GM12875 (cell line): Measurements from ENCODE around the gene TNP2.

Experiments used
- H3K4me3 ChIP-seq: one replicate; pipeline ENCODE4 v1.5.1; 2011; ENCODE audit warnings: low read depth, low read length, control low read depth
- CTCF ChIP-seq: IDR thresholded peaks from 2 replicates; pipeline ENCODE4 v1.5.1; 2011; ENCODE audit warnings: low read depth, mild to moderate bottlenecking, control low read depth, inconsistent platforms, low read length, moderate library complexity, borderline replicate concordance; ENCODE audit not compliant: insufficient read depth

Gene TNP2

DNA sequence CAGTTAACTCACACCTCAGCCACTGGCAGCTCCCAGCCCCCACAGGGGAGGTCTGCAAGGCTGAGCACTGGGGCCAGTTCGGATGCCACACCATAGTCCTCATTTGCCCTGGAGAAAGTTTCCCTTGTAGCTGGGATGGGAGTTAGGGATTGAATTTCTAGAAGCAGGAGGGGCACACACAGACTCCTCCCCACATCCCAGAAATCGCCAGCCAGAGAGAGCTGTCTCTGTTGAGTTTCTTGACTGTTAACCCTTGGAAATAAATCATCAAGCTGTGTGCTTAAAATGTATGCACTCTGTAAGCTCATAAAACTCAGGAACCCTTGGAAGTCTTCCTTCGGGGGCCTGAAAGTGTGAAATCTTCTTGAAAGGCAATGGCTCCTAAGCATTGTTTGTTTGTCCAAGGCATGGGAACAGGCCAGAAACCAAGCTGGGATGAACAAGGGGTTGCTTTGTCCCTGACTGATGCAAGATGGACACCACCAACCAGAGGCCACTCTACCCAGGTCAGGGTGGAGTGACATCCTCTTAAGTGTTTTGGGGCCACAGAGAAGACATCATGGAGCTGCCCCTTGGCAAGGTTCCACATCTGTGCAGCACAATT lies 4.7 kb upstream of the TNP2 start:
- no peak overlapping the region for H3K4me3 ChIP-seq
- TF ChIP-seq CTCF, result no peak

DNA sequence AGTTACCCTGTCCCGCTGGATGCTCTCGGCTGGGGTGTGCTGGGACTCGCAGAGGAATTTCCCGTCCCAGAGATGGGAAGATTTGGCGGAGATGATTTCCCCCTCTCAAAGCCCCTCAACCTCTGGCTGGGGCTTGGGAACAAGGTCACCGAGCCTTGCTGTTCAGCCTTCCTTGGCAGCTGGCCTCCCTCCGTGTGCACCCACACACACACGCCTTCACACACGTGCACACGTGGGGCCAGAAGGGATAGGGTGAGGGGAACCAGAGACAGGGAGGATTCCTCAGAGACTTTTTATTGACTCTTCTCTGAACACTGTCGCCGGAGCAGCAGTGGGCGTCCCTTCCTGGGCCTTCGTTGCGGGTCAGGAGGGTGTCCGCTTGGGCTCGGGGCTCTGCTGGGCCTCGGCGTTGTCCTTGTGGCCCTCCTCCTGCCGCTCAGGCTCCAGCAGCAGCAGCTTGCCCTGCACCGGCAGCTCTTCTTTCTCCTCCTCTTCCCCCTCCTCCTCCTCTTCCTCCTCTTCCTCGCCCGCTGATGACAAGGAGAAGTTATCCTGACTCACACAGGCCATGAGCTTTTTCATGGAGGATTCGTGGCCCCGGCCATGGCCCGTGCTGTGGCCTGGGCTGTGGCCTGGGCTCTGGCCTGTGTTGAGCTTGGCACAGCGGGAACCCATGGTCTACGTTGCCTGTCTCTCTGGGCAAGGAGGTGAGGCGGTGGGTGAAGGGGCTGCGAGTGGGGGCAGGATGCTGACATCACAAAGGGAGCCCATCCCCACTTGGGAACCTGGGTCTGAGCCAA lies 4.0 kb upstream of the TNP2 start, which contains the start of gene PRM3:
Gene PRM3 (minus strand): TSS at position 709 of the 800 bp plus-strand sequence. CDS start 34 bp downstream, at position 675.
- no peak for TF ChIP-seq CTCF
- H3K4me3 ChIP-seq, result no peak within 1 kb of the TSS

GRCh38 chr16:11272484-11272883 lies 3.4 kb upstream of the TNP2 start:
- no peak for TF ChIP-seq CTCF

DNA sequence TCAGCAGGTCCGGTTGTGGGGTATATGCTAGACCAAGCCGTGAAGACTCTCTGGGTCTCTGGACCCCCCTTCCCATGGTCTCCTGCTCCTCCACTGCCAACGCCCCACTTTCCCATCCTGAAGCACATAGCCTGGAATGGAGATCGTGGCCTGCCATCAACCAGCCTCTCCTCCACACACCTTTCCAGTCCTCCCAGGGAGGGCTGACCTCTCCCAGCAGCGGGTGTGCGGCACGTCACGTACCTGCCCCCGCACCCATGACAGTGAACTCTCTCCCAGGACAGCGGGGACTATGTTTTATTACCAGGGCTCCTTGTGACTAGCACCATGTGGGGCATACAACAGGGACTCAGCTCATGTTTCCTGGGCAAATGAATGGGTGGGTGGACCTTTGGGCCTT lies 2.5 kb upstream of the TNP2 start:
- no peak overlapping the region for H3K4me3 ChIP-seq
- no peak for TF ChIP-seq CTCF

More at GRCh38 chr16:11272484-11272883, 3.4 kb upstream of the TNP2 start:
- H3K4me3 ChIP-seq, result no peak overlapping the region

DNA sequence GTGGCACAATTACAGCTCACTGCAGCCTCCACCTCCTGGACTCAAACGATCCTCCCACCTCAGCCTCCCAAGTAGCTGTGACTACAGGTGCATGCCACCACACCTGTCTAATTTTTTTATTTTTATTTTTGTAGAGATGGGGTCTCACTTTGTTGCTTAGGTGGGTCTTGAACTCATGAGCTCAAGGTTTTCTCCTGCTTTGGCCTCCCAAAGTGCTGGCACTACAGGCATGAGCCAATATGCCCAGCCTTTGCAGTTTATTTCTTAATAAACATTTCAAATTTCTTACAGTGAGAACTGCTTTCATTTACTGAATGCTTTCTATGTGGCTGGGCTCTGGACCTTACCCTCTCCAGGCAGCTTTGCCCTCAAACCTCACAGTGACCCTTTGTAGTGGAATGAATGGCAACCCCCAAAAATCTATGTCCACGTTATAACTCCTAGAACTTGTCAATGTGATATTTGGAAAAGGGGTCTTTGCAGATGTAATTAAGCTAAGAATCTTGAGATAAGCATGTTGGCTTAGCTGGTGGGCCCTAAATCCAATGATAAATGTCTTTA lies 1.6 kb upstream of the TNP2 start:
- no peak overlapping the region for H3K4me3 ChIP-seq
- TF ChIP-seq CTCF, result no peak

DNA sequence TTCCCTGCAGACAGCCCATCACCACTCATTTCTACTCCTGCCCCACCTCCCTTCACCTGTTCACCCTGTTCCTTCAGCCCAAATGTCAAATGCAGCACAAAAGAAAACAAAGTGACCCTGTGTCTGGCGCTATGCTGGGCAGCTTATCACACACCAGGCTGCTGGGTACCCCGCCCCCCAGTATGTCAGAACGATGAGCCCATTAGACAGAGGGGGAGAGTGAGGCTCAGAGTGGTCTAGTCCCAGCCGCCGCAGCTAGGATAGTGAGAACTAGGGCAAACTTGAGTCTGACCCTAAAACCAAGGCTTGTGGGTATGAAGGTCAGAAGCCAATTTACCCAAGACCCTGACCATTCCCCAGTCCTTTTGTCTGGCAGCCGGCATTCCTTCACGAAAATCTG lies 4.0 kb downstream of the TNP2 start:
- no peak overlapping the region for H3K4me3 ChIP-seq
- no peak for TF ChIP-seq CTCF

DNA sequence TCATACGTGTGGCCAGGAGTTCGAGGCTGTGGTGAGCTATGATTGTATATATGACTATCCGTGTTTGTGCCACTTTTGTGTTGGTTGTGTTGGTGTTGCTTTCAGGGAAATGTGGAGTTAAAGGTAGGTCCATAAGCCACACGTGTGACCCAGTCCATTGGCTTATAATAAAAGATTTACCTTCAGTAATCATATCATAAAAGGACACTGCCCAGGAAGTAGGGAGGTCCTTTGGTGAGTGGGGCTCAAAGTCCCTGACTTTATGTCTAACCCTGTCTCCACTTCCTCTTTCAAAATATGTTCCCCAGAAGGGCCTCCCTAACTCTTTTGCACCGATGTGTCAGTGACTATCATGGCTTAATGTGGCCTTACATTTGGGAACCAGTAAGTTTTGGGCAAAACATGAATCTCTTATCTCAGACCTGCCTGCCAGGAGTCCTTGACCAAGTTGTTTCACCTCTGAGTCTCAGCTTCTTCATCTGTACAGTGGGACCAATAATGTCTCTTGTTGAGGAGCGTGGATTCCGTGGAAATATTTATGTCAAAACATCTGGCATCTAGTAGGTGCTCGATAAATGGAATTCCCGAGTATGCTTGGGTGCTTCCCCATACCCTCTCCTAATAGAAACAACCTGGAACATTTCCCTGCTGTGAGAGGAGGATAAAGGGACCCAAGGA lies 4.8 kb downstream of the TNP2 start:
- no peak for TF ChIP-seq CTCF
- H3K4me3 ChIP-seq, result no peak overlapping the region
